Right atrium auricular region (tissue), 2 donors: ENCODE data around the gene FAM241A. TPM values are rescaled to one million over a fixed set of nuclear protein-coding genes. Genes with fewer than 3 reads are reported as not detected.
A peak's percentile ranks its signal among the peaks of the same experiment; 100 is the strongest.

ENCODE experiments used
- DNase-seq: peaks from one replicate; pipeline ENCODE4 v3.0.0-alpha.2; 2019; ENCODE audit warnings: low spot score
- H3K27ac ChIP-seq, 2 donors: fragments of 200-600 bp; sonication (generic); 1 replicate in 1 of 2; 2 replicates in 1 of 2; pipeline ENCODE4 v1.5.1; 2016 to 2019
- H3K27me3 ChIP-seq, 2 donors: fragments of 200-600 bp; sonication (generic); one replicate each; pipeline versions ENCODE4 v1.5.1 to v1.6.0; 2017 to 2019
- H3K36me3 ChIP-seq: fragments of 200-600 bp; sonication (generic); one replicate; pipeline ENCODE4 v1.5.1; 2016
- H3K4me1 ChIP-seq, 2 donors: fragments of 200-600 bp; sonication (generic); one replicate each; pipeline versions ENCODE4 v1.5.1 to v1.6.0; 2017 to 2019
- H3K4me3 ChIP-seq, 2 donors: fragments of 200-600 bp; sonication (generic); 1 replicate in 1 of 2; 2 replicates in 1 of 2; pipeline ENCODE4 v1.5.1; 2017 to 2019; ENCODE audit warnings: mild to moderate bottlenecking in 1 of 2, moderate library complexity in 1 of 2
- H3K9me3 ChIP-seq, 2 donors: fragments of 200-600 bp; sonication (generic); one replicate each; pipeline ENCODE4 v1.5.1; 2019
- total RNA-seq, 2 donors: library from RNA; depleted of rRNA; stranded (reverse); fragments of >200 nt; gene quantifications; one replicate each; pipeline ENCODE4 v1.1.0, GENCODE V29; 2016
- TF ChIP-seq, protein P1 (sequence below), 2 donors: fragments of 200-600 bp; sonication (generic); IDR thresholded peaks; one replicate each; pipeline ENCODE4 v1.5.1; 2019; ENCODE audit warnings: antibody characterized with exemption in 2 of 2

The FAM241A gene
- total RNA-seq, 2 donors from 2014 or later, result 6.0 to 6.7 TPM

- peak overlapping the region; percentile 90 to 93 for H3K4me3 ChIP-seq
- no peaks in the 10 kb centered on the region for H3K27me3 ChIP-seq
- TF ChIP-seq, protein P1, sequence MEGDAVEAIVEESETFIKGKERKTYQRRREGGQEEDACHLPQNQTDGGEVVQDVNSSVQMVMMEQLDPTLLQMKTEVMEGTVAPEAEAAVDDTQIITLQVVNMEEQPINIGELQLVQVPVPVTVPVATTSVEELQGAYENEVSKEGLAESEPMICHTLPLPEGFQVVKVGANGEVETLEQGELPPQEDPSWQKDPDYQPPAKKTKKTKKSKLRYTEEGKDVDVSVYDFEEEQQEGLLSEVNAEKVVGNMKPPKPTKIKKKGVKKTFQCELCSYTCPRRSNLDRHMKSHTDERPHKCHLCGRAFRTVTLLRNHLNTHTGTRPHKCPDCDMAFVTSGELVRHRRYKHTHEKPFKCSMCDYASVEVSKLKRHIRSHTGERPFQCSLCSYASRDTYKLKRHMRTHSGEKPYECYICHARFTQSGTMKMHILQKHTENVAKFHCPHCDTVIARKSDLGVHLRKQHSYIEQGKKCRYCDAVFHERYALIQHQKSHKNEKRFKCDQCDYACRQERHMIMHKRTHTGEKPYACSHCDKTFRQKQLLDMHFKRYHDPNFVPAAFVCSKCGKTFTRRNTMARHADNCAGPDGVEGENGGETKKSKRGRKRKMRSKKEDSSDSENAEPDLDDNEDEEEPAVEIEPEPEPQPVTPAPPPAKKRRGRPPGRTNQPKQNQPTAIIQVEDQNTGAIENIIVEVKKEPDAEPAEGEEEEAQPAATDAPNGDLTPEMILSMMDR (IDR thresholded peaks at IDR 0.05), result no peak
- peaks cover 0 to 18% of the 10 kb centered on the region in 2 donors for H3K4me1 ChIP-seq
- H3K27ac ChIP-seq, result peak overlapping the region; percentile 96 to 99
- no peaks in the 10 kb centered on the region for H3K36me3 ChIP-seq
- H3K9me3 ChIP-seq, result no peaks in the 10 kb centered on the region
- DNase-seq, result peak; percentile 98
Measured at GRCh38 chr4:112230879-112231778, 85.9 kb downstream of the FAM241A start.

DNA sequence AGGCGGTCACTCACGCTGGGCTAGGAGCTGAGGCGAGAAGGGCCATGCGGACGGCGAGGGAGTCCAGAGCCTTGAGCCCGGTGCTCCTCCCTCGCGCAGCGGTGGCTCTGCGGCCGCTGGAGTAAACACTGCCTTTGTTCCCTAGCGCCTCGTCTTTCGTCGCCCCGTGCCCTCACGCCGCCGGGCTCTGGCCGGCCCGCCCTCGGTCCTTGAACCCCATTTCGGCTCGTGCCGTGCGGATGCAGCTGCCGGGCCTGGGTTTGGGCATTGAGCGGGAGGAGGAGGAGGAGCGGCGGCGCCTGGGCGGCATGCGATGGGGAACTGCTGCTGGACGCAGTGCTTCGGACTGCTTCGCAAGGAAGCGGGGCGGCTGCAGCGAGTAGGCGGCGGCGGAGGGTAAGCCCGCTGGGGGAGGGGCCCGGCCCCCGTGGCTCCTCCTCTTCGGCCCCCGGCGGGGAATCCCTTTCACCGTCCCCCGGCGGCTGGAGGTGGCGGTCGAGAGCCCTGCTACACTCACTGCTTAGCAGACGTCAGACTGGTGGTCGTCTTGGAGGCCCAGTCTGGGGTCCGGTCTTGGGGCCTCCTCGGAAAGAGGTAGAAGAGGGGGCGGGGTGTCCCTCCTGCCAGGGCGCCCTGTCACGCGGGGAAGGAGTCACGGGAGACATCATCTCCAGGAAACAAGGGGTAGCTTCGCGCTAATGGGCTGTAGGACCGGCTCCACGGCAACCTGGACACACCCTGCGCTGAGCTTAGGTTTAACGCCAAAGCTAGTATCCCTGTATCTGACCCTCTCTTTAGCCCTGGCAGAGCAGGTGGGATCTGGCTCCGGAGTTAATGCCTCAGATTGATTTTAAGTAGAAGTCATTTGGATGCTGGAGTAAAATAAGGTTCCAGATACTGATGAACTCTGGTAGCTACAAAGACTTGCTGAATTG is 86.8 kb downstream of the FAM241A start, which contains the start of gene AP1AR:
Gene AP1AR (plus strand): TSS at position 9 of the 935 bp plus-strand sequence. CDS start 305 bp downstream, at position 314.
- H3K4me1 ChIP-seq, result peaks cover 0 to 18% of the 10 kb centered on the region in 2 donors
- H3K36me3 ChIP-seq, result no peaks in the 10 kb centered on the region
- no peaks in the 10 kb centered on the region for H3K27me3 ChIP-seq
- no peaks in the 10 kb centered on the region for H3K9me3 ChIP-seq
- TF ChIP-seq, protein P1 (IDR thresholded peaks at IDR 0.05), result peak in 1 of 2 donors; percentile 46
- H3K4me3 ChIP-seq, result peak within 1 kb of the TSS; percentile 90 to 93
- peak within 1 kb of the TSS; percentile 96 to 99 for H3K27ac ChIP-seq
- DNase-seq, result peak; percentile 80

- Histone ChIP-seq H3K4me1 (peaks cover 0 to 18% of the 10 kb centered on the region in 2 donors), H3K27ac (no peak overlapping the region), H3K9me3 (no peaks in the 10 kb centered on the region), H3K27me3 (no peaks in the 10 kb centered on the region), H3K4me3 (no peak overlapping the region), H3K36me3 (no peaks in the 10 kb centered on the region)
- TF ChIP-seq, protein P1 (IDR thresholded peaks at IDR 0.05), result peak; percentile 58 to 82
- peak; percentile 68 for DNase-seq
Measured at GRCh38 chr4:112234952-112235609, 89.8 kb downstream of the FAM241A start.

- H3K4me3 ChIP-seq, result no peak overlapping the region
- H3K27me3 ChIP-seq, result no peaks in the 10 kb centered on the region
- no peaks in the 10 kb centered on the region for H3K36me3 ChIP-seq
- TF ChIP-seq, protein P1 (IDR thresholded peaks at IDR 0.05), result no peak
- no peaks in the 10 kb centered on the region for H3K9me3 ChIP-seq
- no peak for DNase-seq
- peaks cover 0 to 11% of the 10 kb centered on the region in 2 donors for H3K4me1 ChIP-seq
- no peak overlapping the region for H3K27ac ChIP-seq
Measured at GRCh38 chr4:112236040-112236439, 90.8 kb downstream of the FAM241A start.

DNA sequence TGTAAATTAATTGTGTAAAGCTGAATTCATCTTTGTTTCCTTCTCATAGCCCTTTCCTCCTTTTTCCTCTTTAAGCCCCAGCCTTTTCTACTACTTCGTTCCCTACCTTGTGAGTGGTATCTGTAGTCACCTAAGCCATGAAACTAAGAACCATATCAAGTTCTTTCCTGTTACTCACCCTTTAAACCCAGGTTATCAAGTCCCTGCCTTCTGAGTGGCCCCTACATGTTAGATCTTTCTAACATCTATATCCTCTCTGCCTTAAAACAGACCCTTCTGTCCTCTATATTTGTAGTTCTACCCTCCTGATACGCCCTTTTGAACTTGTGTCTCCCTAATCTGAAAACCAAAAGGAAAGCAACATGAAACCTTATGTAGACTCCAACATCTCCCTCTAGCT is 93.6 kb downstream of the FAM241A start:
- Histone ChIP-seq H3K4me3 (no peak overlapping the region), H3K27ac (no peak overlapping the region), H3K36me3 (no peaks in the 10 kb centered on the region), H3K27me3 (no peaks in the 10 kb centered on the region), H3K4me1 (no peaks in the 10 kb centered on the region), H3K9me3 (no peaks in the 10 kb centered on the region)
- DNase-seq, result no peak
- TF ChIP-seq, protein P1 (IDR thresholded peaks at IDR 0.05), result no peak
